HG03025 (cell line): ENCODE measurements around the gene FHOD3.

Source experiments
- ATAC-seq: cut with Tn5 transposase; IDR thresholded peaks from one replicate; pipeline ENCODE4 v1.9.1; 2021; ENCODE audit warnings: mild to moderate bottlenecking, moderate library complexity; ENCODE audit not compliant: unreplicated experiment, low FRiP score

FHOD3 gene

GRCh38 chr18:36504928-36505327, 207.4 kb downstream of the FHOD3 start:
- ATAC-seq = no peak

- no peak for ATAC-seq
These were observed 208.2 kb downstream of the FHOD3 start for GRCh38 chr18:36505665-36506064.

GRCh38 chr18:36509646-36510197, 212.2 kb downstream of the FHOD3 start:
- no peak for ATAC-seq

DNA sequence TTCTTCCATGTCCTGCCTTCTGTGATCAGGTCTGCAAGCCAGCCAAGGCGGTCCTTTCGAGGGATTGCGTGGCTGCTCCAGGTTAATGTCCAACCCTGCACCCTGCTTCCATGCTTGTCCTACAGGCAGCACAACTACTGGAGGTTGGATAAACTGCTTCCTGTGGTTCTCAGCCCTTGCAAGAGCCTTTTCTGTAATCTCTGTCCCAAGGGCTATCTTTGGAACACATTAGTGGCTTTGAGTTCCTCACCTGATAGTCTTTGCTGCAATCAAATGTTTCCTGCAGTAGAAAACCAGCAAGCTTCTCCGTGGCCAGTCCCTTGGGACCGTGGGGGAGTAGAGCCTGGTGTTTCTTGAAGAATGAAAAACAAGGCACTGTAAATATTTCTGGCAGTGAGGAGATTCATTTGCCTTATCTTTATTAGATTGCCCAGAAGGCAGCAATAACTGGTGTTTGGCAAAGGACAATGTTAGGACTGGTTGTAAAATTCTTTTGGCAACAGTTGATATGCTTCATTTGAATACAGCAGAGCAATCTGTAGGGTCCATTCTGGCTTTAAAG, 214.4 kb downstream of the FHOD3 start:
- ATAC-seq = no peak

GRCh38 chr18:36513556-36513955, 216.0 kb downstream of the FHOD3 start:
- ATAC-seq = no peak

GRCh38 chr18:36514778-36515177, 217.3 kb downstream of the FHOD3 start:
- ATAC-seq = no peak

- ATAC-seq = no peak
These were observed 218.7 kb downstream of the FHOD3 start for GRCh38 chr18:36516258-36516657.

- ATAC-seq = no peak
These were observed 219.2 kb downstream of the FHOD3 start for GRCh38 chr18:36516726-36517125.

- ATAC-seq = no peak
These were observed 221.3 kb downstream of the FHOD3 start for GRCh38 chr18:36518839-36519238.

DNA sequence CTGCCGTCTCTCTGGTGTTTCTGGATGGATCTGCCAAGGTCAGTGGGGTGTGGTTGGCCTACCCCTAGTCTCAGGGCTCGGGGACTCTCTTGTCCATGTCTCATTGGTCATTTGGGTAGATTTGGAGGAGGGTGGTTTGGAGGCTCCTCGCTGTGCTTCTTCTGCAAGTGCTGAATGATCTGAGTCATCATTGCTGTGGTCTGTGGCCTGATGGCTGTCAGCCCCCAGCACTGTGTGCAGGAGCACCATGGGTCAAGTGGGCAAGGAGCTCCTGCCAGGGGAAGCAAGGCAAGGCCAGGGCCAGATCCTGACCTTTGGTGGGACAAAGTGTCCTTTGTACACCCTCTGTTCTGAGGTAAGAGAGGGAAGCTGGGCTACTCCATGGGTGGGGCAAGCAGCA, 221.8 kb downstream of the FHOD3 start:
- ATAC-seq = no peak

DNA sequence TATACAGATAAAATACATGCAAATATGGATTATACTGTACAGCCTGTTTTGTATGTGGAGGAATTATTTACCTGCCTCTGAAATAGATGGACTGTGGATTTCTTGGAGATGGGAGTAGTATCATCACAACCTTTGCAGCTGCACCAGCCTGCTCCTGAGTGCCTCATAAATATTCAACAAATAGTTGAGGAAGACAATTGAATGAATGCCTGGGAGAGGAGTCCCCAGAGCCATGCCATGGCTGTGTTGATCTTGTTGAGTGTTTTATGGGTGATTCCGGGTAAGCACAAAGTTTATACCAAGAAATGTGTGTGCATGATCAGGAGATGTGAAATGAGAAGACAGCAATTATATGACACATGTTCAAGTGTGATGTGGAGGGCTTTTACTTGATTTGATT, 225.0 kb downstream of the FHOD3 start:
- ATAC-seq = no peak

DNA sequence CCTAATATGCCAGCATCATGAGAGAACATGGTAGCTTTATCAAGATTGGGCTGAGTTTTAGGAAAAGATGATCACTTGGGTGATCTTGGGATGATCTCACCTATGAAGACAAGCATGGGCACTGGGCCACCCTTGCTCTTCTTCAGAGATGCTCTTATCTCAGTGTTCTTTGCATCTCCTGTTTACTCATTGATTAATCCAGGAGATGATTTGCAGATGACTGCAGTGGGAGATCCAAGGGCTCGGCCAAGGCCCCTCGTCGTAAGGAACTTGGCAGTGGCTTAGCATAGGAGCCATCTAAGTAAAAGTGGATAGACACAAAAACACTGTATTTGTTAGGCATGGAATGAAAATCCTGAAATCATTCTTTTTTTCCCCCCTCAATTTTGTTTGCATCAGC, 228.4 kb downstream of the FHOD3 start:
- no peak for ATAC-seq

GRCh38 chr18:36526611-36527010, 229.1 kb downstream of the FHOD3 start:
- no peak for ATAC-seq

- no peak for ATAC-seq
These were observed 229.5 kb downstream of the FHOD3 start for GRCh38 chr18:36527051-36527450.

GRCh38 chr18:36527740-36528455, 230.4 kb downstream of the FHOD3 start:
- no peak for ATAC-seq

DNA sequence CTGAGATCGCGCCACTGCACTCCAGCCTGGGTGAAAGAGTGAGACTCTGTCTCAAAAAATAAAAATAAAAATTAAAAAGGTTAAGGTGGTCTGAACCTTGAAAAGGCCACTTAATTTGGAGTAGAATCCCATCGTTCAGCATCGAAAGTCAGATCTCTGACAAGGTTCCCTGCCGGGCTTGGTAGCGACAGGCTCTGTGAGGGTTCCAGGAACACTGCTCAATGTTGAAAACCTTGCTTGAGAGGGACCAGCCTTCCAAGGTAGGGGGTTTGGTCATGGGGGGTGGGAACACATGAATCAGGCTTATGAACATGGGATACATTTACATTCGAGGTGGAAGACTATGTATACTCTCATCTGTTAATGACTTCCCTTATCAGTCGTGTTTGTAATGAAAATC, 232.2 kb downstream of the FHOD3 start:
- no peak for ATAC-seq

GRCh38 chr18:36530676-36531405, 233.3 kb downstream of the FHOD3 start:
- ATAC-seq = no peak

DNA sequence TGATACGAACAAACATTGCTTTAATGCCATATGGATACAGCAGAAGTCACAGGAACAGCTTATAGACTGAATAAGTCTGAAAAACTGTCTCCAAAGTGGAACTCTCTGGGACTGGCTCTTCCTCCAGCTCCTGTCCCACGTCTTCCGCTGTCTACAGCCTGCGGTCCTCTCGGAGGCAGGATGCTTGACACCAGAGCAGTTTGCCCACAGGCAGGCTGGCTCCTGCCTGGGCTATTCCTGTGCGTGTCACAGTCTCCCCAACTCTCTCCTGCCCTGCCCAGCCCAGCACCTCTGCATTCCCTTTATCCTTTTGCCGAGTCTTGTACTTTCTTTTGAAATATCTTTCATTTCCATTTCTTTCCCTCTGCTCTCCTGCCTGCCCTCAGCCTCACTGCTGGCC, 234.1 kb downstream of the FHOD3 start:
- no peak for ATAC-seq

- no peak for ATAC-seq
These were observed 234.9 kb downstream of the FHOD3 start for GRCh38 chr18:36532394-36532793.

DNA sequence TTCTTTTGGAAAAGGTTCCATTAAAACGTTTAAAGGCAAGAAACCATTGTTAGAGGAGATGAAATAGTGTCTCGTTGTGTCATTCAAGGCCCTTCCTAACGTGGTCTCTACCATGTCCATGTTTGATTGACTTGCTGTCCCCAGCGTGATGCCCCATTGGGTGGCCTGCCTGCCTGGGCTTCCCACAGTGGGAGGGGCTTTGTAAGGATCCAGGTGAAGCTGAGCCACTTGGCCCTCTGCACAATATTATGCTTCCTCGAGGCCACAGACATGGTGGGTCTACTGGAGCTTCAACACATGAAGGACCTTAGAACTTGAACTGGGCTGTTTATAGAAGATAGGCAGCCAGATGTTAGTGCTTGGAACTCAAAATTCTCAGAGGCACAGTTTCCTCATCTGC, 235.3 kb downstream of the FHOD3 start:
- no peak for ATAC-seq

DNA sequence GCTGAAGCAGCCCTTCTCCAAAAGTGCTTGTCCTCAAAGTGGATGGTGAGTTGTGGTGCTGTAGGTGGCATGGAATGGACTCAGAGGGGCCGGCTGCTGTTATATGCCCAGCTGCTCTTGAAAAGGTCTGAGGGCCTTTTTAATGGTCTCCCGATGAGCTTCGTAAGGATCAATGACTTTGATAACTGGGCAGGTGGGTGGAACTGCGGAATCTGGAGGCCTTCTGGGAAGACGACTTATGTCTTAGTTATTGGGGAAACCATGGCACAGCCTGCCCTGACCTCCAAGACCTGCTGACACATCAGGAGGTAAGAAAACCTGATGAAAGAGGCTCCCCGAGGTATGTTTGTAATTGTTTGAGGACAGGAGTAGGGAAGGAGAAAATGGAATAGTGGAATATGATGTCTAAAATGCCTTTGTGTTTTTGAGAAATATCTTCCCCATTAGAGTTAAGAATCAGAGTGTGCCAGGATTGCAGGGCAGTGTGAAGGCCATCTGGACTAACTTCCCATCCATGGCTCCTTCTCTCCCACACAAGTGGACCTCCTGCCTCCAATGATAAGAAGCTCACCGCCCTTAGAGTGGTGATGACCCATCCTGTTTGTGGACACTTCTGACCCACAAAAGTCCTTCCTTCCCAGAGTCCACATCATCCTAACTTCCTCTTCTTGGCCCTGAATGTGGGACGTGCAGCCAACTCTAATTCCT, 236.1 kb downstream of the FHOD3 start:
- ATAC-seq = no peak
